Right atrium auricular region (tissue), 2 donors: ENCODE measurements around the gene ASTN2. TPM values are rescaled to one million over a fixed set of nuclear protein-coding genes. Genes with fewer than 3 reads are reported as not detected.

ENCODE experiments used
- DNase-seq: peaks from one replicate; pipeline ENCODE4 v3.0.0-alpha.2; 2019; ENCODE audit warnings: low spot score
- H3K27ac ChIP-seq, 2 donors: fragments of 200-600 bp; sonication (generic); 1 replicate in 1 of 2; 2 replicates in 1 of 2; pipeline ENCODE4 v1.5.1; 2016 to 2019
- H3K27me3 ChIP-seq, 2 donors: fragments of 200-600 bp; sonication (generic); one replicate each; pipeline versions ENCODE4 v1.5.1 to v1.6.0; 2017 to 2019
- H3K36me3 ChIP-seq: fragments of 200-600 bp; sonication (generic); one replicate; pipeline ENCODE4 v1.5.1; 2016
- H3K4me1 ChIP-seq, 2 donors: fragments of 200-600 bp; sonication (generic); one replicate each; pipeline versions ENCODE4 v1.5.1 to v1.6.0; 2017 to 2019
- H3K4me3 ChIP-seq, 2 donors: fragments of 200-600 bp; sonication (generic); 1 replicate in 1 of 2; 2 replicates in 1 of 2; pipeline ENCODE4 v1.5.1; 2017 to 2019; ENCODE audit warnings: mild to moderate bottlenecking in 1 of 2, moderate library complexity in 1 of 2
- H3K9me3 ChIP-seq, 2 donors: fragments of 200-600 bp; sonication (generic); one replicate each; pipeline ENCODE4 v1.5.1; 2019
- CTCF ChIP-seq, 2 donors: fragments of 200-600 bp; sonication (generic); IDR thresholded peaks; one replicate each; pipeline ENCODE4 v1.5.1; 2019; ENCODE audit warnings: antibody characterized with exemption in 2 of 2
- total RNA-seq, 2 donors: library from RNA; depleted of rRNA; stranded (reverse); fragments of >200 nt; gene quantifications; one replicate each; pipeline ENCODE4 v1.1.0, GENCODE V29; 2016

Gene ASTN2
- total RNA-seq, 2 donors from 2014 or later: 11.1 to 32.2 TPM

GRCh38 chr9:117218951-117219350 is 195.9 kb downstream of the ASTN2 start:
- H3K9me3 ChIP-seq: no peaks in the 10 kb centered on the region
- no peak overlapping the region for H3K27ac ChIP-seq
- no peak for TF ChIP-seq CTCF (IDR thresholded peaks at IDR 0.05)
- no peak overlapping the region for H3K4me3 ChIP-seq
- H3K36me3 ChIP-seq: no peaks in the 10 kb centered on the region
- H3K4me1 ChIP-seq: no peaks in the 10 kb centered on the region
- no peak for DNase-seq
- H3K27me3 ChIP-seq: no peaks in the 10 kb centered on the region

GRCh38 chr9:117214416-117214815 is 200.4 kb downstream of the ASTN2 start:
- no peaks in the 10 kb centered on the region for H3K9me3 ChIP-seq
- no peak for TF ChIP-seq CTCF (IDR thresholded peaks at IDR 0.05)
- no peaks in the 10 kb centered on the region for H3K36me3 ChIP-seq
- no peak for DNase-seq
- H3K27ac ChIP-seq: no peak overlapping the region
- H3K4me1 ChIP-seq: no peaks in the 10 kb centered on the region
- no peak overlapping the region for H3K4me3 ChIP-seq
- H3K27me3 ChIP-seq: no peaks in the 10 kb centered on the region

- no peak for TF ChIP-seq CTCF (IDR thresholded peaks at IDR 0.05)
- no peaks in the 10 kb centered on the region for H3K4me1 ChIP-seq
- DNase-seq: no peak
These were observed 203.6 kb downstream of the ASTN2 start for GRCh38 chr9:117211280-117211679.

GRCh38 chr9:117205806-117206205 is 209.1 kb downstream of the ASTN2 start:
- no peak for TF ChIP-seq CTCF (IDR thresholded peaks at IDR 0.05)
- no peaks in the 10 kb centered on the region for H3K9me3 ChIP-seq

More at GRCh38 chr9:117211280-117211679, 203.6 kb downstream of the ASTN2 start:
- no peaks in the 10 kb centered on the region for H3K9me3 ChIP-seq
- H3K36me3 ChIP-seq: no peaks in the 10 kb centered on the region
- H3K27me3 ChIP-seq: no peaks in the 10 kb centered on the region
- no peak overlapping the region for H3K4me3 ChIP-seq
- no peak overlapping the region for H3K27ac ChIP-seq

GRCh38 chr9:117204971-117205370 is 209.9 kb downstream of the ASTN2 start:
- TF ChIP-seq CTCF (IDR thresholded peaks at IDR 0.05): no peak
- H3K4me3 ChIP-seq: no peak overlapping the region
- no peaks in the 10 kb centered on the region for H3K36me3 ChIP-seq
- no peak overlapping the region for H3K27ac ChIP-seq
- no peaks in the 10 kb centered on the region for H3K4me1 ChIP-seq
- H3K9me3 ChIP-seq: no peaks in the 10 kb centered on the region
- DNase-seq: no peak
- H3K27me3 ChIP-seq: no peaks in the 10 kb centered on the region

More at GRCh38 chr9:117205806-117206205, 209.1 kb downstream of the ASTN2 start:
- DNase-seq: no peak
- no peaks in the 10 kb centered on the region for H3K4me1 ChIP-seq
- H3K36me3 ChIP-seq: no peaks in the 10 kb centered on the region
- H3K27me3 ChIP-seq: no peaks in the 10 kb centered on the region
- no peak overlapping the region for H3K4me3 ChIP-seq
- H3K27ac ChIP-seq: no peak overlapping the region

- DNase-seq: no peak
- Histone ChIP-seq H3K9me3 (no peaks in the 10 kb centered on the region), H3K4me3 (no peak overlapping the region), H3K27me3 (no peaks in the 10 kb centered on the region), H3K36me3 (no peaks in the 10 kb centered on the region), H3K27ac (no peak overlapping the region), H3K4me1 (no peaks in the 10 kb centered on the region)
- TF ChIP-seq CTCF (IDR thresholded peaks at IDR 0.05): no peak
These were observed 223.2 kb downstream of the ASTN2 start for GRCh38 chr9:117191504-117192261.
